COLO668 (cell line): ENCODE data around the gene DUS3L.
A peak's percentile ranks its signal among the peaks of the same experiment; 100 is the strongest.

ENCODE experiments used
- DNase-seq: peaks from one replicate; lab custom pipeline; 2025; ENCODE audit not compliant: unreplicated experiment; lab: John Stamatoyannopoulos, UW

Gene DUS3L

GRCh38 chr19:5790559-5791520 lies at the start of gene DUS3L:
DUS3L (minus strand) TSS chr19:5791163; CDS start chr19:5791141, 22 bp downstream.
- peak; percentile 98 for DNase-seq

- no peak for DNase-seq
These were observed 48.4 kb upstream of the DUS3L start, which contains the start of gene FUT6 for GRCh38 chr19:5839065-5840017. FUT6 (minus strand) TSS chr19:5839702; CDS start chr19:5832567, 7,135 bp downstream.

- peak; percentile 59 for DNase-seq
These were observed 47.5 kb upstream of the DUS3L start for GRCh38 chr19:5838353-5839064.

GRCh38 chr19:5837761-5838352 lies 46.9 kb upstream of the DUS3L start:
- DNase-seq, result no peak

GRCh38 chr19:5832527-5833216 lies 41.7 kb upstream of the DUS3L start:
- DNase-seq, result no peak

GRCh38 chr19:5832061-5832460 lies 41.1 kb upstream of the DUS3L start:
- no peak for DNase-seq

- no peak for DNase-seq
These were observed 40.2 kb upstream of the DUS3L start for GRCh38 chr19:5831159-5831558.

GRCh38 chr19:5829567-5830310 lies 38.8 kb upstream of the DUS3L start:
- DNase-seq, result no peak

- DNase-seq, result peak; percentile 69
These were observed 38.0 kb upstream of the DUS3L start for GRCh38 chr19:5828661-5829566.

GRCh38 chr19:5827891-5828660 lies 37.1 kb upstream of the DUS3L start:
- DNase-seq, result peak; percentile 99

GRCh38 chr19:5827342-5827890 lies 36.5 kb upstream of the DUS3L start:
- DNase-seq, result no peak

GRCh38 chr19:5826531-5827341 lies 35.8 kb upstream of the DUS3L start:
- DNase-seq, result peak; percentile 99

GRCh38 chr19:5825178-5825577 lies 34.2 kb upstream of the DUS3L start:
- DNase-seq, result no peak

GRCh38 chr19:5824751-5825150 lies 33.8 kb upstream of the DUS3L start:
- DNase-seq, result no peak

GRCh38 chr19:5823579-5824281 lies 32.8 kb upstream of the DUS3L start:
- DNase-seq, result peak; percentile 59
